Activated T-helper 2 cell treated with anti-CD3 and anti-CD28 coated beads, Interferon-gamma antibody, Interleukin-2, Interleukin-4, amounts not matched to agents 10 μg/mL and 5 μg/mL and 100 μg/mL, durations not matched to agents 14 hours and 24 hours and 36 hours (primary cell): ENCODE data around the gene E4F1. TPM values are rescaled to one million over a fixed set of nuclear protein-coding genes. Genes with fewer than 3 reads are reported as not detected.
"Not testable (repeated sequence)": the region's sequence is repeated elsewhere in the genome, so short reads cannot be mapped to it uniquely, and the experiment has no call there.

Experiments used
- DNase-seq: peaks from one replicate; pipeline ENCODE4 v3.0.0; 2021; ENCODE audit warnings: low spot score
- H3K27ac Mint-ChIP-seq: one replicate; pipeline ENCODE4 v1.8.0; 2021; ENCODE audit warnings: mixed read lengths
- H3K27me3 Mint-ChIP-seq: one replicate; pipeline ENCODE4 v1.8.0; 2021; ENCODE audit warnings: low read depth, mixed read lengths
- H3K36me3 Mint-ChIP-seq: one replicate; pipeline ENCODE4 v1.8.0; 2021; ENCODE audit warnings: low read depth, mixed read lengths
- H3K4me1 Mint-ChIP-seq: one replicate; pipeline ENCODE4 v1.8.0; 2021; ENCODE audit warnings: low read depth, mixed read lengths
- H3K4me3 Mint-ChIP-seq: one replicate; pipeline ENCODE4 v1.8.0; 2021; ENCODE audit warnings: low read depth, mild to moderate bottlenecking, moderate library complexity, mixed read lengths
- H3K9me3 Mint-ChIP-seq: one replicate; pipeline ENCODE4 v1.8.0; 2021; ENCODE audit warnings: mixed read lengths
- intact Hi-C: fragments of 100-400 bp; cut with micrococcal nuclease; formaldehyde crosslinking; loops from one replicate; pipeline ENCODE4 v1.15.1; 2023
- total RNA-seq: library from RNA; stranded (reverse); gene quantifications from 2 replicates; pipeline ENCODE4 v1.2.3, GENCODE V29; 2022

Gene E4F1
- total RNA-seq, 1 donor from 2014 or later = 29.3 TPM

DNA sequence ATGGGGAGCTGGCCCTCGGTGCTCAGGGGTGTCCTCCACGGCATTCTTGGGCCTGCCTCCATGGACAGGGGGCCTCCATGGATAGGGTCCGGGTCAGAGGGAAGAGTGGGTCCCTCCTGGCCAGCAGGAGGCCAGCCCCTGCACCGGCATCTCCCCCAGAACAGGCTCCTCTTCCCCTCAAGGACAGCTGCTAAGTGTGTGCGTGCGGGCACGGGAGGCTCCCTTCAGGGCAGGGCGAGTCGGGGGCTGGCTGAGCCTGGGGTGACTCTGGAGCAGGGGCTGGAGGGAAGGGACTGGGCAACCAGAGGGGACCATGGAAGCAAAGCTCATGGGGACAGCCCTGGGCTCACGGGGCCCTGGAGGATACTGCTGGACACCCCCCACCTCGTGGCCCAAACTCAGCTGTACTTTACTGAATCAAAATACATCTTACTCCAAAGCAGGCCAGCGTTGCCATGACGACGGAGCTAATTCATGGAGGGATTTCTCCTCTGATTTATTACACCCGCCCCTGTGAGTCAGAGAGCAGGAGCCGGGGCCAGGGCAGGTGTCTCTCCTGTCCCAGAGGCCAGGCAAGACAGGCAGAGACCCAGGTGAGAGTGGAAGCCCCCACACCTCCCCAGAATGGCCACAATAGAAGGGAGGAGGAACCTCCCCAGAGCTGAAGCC lies 29.1 kb upstream of the E4F1 start:
- no peaks in the 10 kb centered on the region for H3K9me3 Mint-ChIP-seq
- peaks cover 34% of the 10 kb centered on the region for H3K27me3 Mint-ChIP-seq
- intact Hi-C loops = no loop called here
- no peak overlapping the region for H3K27ac Mint-ChIP-seq
- no peak for DNase-seq
- no peak overlapping the region for H3K4me3 Mint-ChIP-seq
- no peaks in the 10 kb centered on the region for H3K4me1 Mint-ChIP-seq
- no peaks in the 10 kb centered on the region for H3K36me3 Mint-ChIP-seq

GRCh38 chr16:2194852-2195321 lies 28.5 kb upstream of the E4F1 start:
- intact Hi-C loops = no loop called here
- no peak overlapping the region for H3K4me3 Mint-ChIP-seq
- peaks cover 35% of the 10 kb centered on the region for H3K27me3 Mint-ChIP-seq
- H3K9me3 Mint-ChIP-seq = no peaks in the 10 kb centered on the region
- no peaks in the 10 kb centered on the region for H3K36me3 Mint-ChIP-seq
- peak; percentile 45 for DNase-seq
- H3K27ac Mint-ChIP-seq = no peak overlapping the region
- no peaks in the 10 kb centered on the region for H3K4me1 Mint-ChIP-seq

- no peaks in the 10 kb centered on the region for H3K9me3 Mint-ChIP-seq
- no peak overlapping the region for H3K27ac Mint-ChIP-seq
- no peaks in the 10 kb centered on the region for H3K4me1 Mint-ChIP-seq
- H3K4me3 Mint-ChIP-seq = peak overlapping the region; percentile 17
- DNase-seq = no peak
- peaks cover 41% of the 10 kb centered on the region for H3K27me3 Mint-ChIP-seq
- no peaks in the 10 kb centered on the region for H3K36me3 Mint-ChIP-seq
- intact Hi-C loops = no loop called here
Observed at GRCh38 chr16:2195322-2196161, 27.8 kb upstream of the E4F1 start.

DNA sequence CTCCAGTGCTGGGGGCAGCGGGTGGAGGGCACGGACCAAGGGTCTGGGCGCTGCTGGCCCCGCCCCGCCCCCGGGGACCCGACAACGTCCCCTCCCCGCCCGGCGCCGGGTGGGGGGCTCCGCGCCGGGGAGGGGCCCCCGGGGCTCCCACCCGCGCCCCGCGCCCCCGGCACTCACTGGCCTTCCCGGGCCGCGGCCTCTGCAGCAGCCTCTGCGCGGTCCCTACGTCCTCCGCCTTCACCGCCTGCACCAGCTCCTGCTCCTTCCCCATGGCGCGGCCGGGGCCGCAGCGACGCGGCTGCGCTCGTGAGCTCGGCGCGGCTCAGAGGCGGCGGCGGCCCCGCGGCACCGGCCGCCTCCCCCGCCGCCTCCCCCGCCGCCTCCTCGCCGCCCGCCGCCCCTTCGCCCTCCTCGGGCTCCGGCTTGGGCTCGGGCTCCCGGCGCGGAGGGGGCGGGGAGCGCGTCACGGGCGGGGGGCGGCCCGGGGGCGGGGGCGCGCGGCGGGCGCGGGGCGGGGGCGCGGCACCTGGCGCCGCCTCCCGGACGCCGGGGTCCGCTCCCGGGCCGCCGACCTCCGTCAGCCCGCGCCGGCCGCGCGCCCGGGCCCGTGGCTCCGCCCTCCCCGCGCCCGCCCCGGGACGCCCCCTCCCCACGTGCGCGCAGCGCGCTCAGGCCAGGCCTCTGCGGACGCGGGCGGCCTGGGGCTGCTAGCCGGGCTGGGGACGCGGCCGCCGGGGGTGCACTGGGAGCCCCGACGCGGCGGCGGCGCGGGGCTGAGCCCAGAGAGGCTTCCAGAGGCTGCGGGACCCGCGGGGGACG lies 27.0 kb upstream of the E4F1 start, which contains the start of gene CASKIN1:
TSS of gene CASKIN1 (minus strand) at position 444 of the 819 bp plus-strand sequence. CDS start at position 271, 173 bp downstream.
- intact Hi-C loops = no loop called here
- Mint-ChIP-seq H3K4me3 (peak within 1 kb of the TSS; percentile 47), H3K9me3 (no peaks in the 10 kb centered on the region), H3K27ac (no peak within 1 kb of the TSS), H3K4me1 (no peaks in the 10 kb centered on the region), H3K36me3 (no peaks in the 10 kb centered on the region), H3K27me3 (peaks cover 41% of the 10 kb centered on the region)
- DNase-seq = no peak

GRCh38 chr16:2196981-2197511 lies 26.3 kb upstream of the E4F1 start:
- H3K36me3 Mint-ChIP-seq = no peaks in the 10 kb centered on the region
- peak overlapping the region; percentile 47 for H3K4me3 Mint-ChIP-seq
- DNase-seq = no peak
- no peaks in the 10 kb centered on the region for H3K4me1 Mint-ChIP-seq
- intact Hi-C loops = no loop called here
- peaks cover 47% of the 10 kb centered on the region for H3K27me3 Mint-ChIP-seq
- H3K27ac Mint-ChIP-seq = no peak overlapping the region
- H3K9me3 Mint-ChIP-seq = no peaks in the 10 kb centered on the region

DNA sequence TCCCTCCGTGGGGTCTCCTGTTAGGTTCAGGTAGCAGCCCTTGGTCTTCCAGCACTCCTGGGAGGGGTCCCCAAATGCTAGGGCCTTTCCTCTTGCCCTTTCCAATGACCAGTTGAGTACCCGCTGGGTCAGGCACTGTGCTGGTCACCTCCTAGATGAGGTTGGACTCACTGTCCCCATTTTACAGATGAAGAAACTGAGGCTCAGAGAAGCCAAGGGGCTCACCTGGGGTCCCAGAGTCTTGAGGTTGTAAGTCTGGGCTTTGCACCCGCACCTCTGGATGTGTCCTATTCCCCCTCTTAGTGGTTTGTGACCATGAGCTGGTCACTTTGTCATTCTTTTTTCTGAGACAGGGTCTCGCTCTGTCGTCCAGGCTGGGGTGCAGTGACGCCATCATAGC lies 25.6 kb upstream of the E4F1 start:
- Mint-ChIP-seq H3K9me3 (no peaks in the 10 kb centered on the region), H3K4me3 (no peak overlapping the region), H3K27me3 (peaks cover 49% of the 10 kb centered on the region), H3K36me3 (no peaks in the 10 kb centered on the region), H3K4me1 (no peaks in the 10 kb centered on the region), H3K27ac (no peak overlapping the region)
- intact Hi-C loops = no loop called here
- DNase-seq = no peak

- peaks cover 49% of the 10 kb centered on the region for H3K27me3 Mint-ChIP-seq
Observed at GRCh38 chr16:2198283-2198682, 25.1 kb upstream of the E4F1 start.

GRCh38 chr16:2199095-2199494 lies 24.3 kb upstream of the E4F1 start:
- Mint-ChIP-seq H3K27ac (no peak overlapping the region), H3K4me1 (peaks cover 2% of the 10 kb centered on the region), H3K36me3 (no peaks in the 10 kb centered on the region), H3K4me3 (no peak overlapping the region), H3K9me3 (no peaks in the 10 kb centered on the region), H3K27me3 (peaks cover 47% of the 10 kb centered on the region)
- no peak for DNase-seq
- intact Hi-C loops = no loop called here

More at GRCh38 chr16:2198283-2198682, 25.1 kb upstream of the E4F1 start:
- intact Hi-C loops = no loop called here
- H3K27ac Mint-ChIP-seq = no peak overlapping the region
- H3K4me3 Mint-ChIP-seq = peak overlapping the region; percentile 37
- H3K36me3 Mint-ChIP-seq = no peaks in the 10 kb centered on the region
- H3K4me1 Mint-ChIP-seq = no peaks in the 10 kb centered on the region
- H3K9me3 Mint-ChIP-seq = no peaks in the 10 kb centered on the region
- no peak for DNase-seq

DNA sequence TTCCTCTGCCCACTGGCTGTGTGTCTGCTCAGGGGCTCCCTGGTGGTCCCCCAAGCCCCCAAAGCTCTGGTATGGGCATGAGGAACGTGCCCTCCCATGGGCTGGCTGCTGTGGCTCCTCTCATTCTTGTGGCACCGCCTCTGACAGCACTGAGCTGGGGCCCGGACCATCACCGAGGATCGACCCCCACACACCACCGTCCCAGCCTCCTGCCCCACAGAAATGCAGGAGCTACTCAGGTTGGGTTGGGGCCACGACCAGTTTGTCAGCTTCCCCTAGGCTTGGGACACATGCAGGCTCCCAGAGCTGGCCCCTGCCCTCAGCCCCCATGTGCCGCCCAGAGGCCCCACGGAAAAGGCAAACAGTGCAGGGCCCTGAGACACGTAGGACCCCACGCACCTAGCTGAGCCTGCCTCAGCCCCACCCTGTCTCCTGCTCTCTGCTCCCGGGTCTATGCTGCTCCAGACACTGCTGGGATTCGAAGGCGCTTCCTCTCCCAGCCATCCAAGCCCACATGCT lies 23.7 kb upstream of the E4F1 start:
- Mint-ChIP-seq H3K4me1 (peaks cover 6% of the 10 kb centered on the region), H3K27ac (no peak overlapping the region), H3K4me3 (no peak overlapping the region), H3K9me3 (no peaks in the 10 kb centered on the region), H3K27me3 (peaks cover 46% of the 10 kb centered on the region), H3K36me3 (no peaks in the 10 kb centered on the region)
- no peak for DNase-seq
- intact Hi-C loops = no loop called here

GRCh38 chr16:2200313-2200712 lies 23.1 kb upstream of the E4F1 start:
- H3K27ac Mint-ChIP-seq = no peak overlapping the region
- peaks cover 8% of the 10 kb centered on the region for H3K4me1 Mint-ChIP-seq
- no peak overlapping the region for H3K4me3 Mint-ChIP-seq
- H3K36me3 Mint-ChIP-seq = no peaks in the 10 kb centered on the region
- no peaks in the 10 kb centered on the region for H3K9me3 Mint-ChIP-seq
- intact Hi-C loops = no loop called here
- no peak for DNase-seq
- peaks cover 40% of the 10 kb centered on the region for H3K27me3 Mint-ChIP-seq

DNA sequence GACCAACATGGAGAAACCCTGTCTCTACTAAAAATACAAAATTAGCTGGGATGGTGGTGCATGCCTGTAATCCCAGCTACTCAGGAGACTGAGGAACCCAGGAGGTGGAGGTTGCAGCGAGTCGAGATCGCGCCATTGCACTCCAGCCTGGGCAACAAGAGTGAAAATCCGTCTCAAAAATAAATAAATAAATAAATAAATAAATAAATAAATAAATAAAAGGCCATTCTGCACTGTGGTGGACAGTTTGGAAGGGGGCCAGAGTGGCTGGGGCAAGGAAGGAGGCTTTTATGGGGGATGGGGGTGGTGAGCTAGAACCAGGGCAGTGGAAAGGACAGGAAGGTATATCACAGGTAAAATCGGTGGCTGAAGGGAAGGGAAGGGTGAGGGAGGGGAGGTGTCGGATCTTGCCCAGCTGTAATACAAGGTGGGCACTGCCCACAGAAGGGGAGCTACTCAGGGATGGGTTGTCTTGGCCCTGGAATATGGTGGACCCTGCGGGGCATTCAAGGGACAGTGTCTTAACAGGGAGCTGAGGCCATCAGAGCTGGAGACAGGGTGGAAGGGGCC lies 20.2 kb upstream of the E4F1 start:
- H3K9me3 Mint-ChIP-seq, DNase-seq, intact Hi-C loops, H3K27ac Mint-ChIP-seq: not testable (repeated sequence)
- Mint-ChIP-seq H3K27me3 (peaks cover 28% of the 10 kb centered on the region), H3K36me3 (peaks cover 19% of the 10 kb centered on the region), H3K4me3 (peak overlapping the region; percentile 50), H3K4me1 (peaks cover 18% of the 10 kb centered on the region)
